GM12878 (cell line): ENCODE measurements around the gene LIX1L. TPM values are rescaled to one million over a fixed set of nuclear protein-coding genes. Genes with fewer than 3 reads are reported as not detected.
A peak's percentile ranks its signal among the peaks of the same experiment; 100 is the strongest.
"Not testable (repeated sequence)": the region's sequence is repeated elsewhere in the genome, so short reads cannot be mapped to it uniquely, and the experiment has no call there.

Source experiments
- ATAC-seq: fragments of 200-7000 bp; cut with Tn5 transposase; 3 replicates; pipeline ENCODE4 v1.9.1; 2020; ENCODE audit warnings: mild to moderate bottlenecking, moderate library complexity
- BruUV-seq: library from RNA; stranded (reverse); fragments of 400-500 nt; replicated peaks from 2 replicates; lab custom pipeline; 2021; lab: Mats Ljungman, UMichigan
- CTCF ChIA-PET: fragments of 300-600 bp; sonication (Branson Sonifier 250); formaldehyde crosslinking; extraction: SDS; loops from one replicate; lab custom pipeline; 2021; ENCODE audit warnings: inconsistent platforms; lab: Yijun Ruan, JAX
- POLR2A ChIA-PET: fragments of 350-600 bp; formaldehyde crosslinking; extraction: SDS; loops from one replicate; lab custom pipeline; 2021; ENCODE audit warnings: inconsistent platforms; lab: Charles Lee
- RAD21 ChIA-PET: fragments of 300-600 bp; sonication (Branson Sonifier 250); formaldehyde crosslinking; loops from one replicate; lab custom pipeline; 2023; ENCODE audit warnings: antibody characterized with exemption; ENCODE audit not compliant: unreplicated experiment; lab: Charles Lee
- SMC1A ChIA-PET: fragments of 300-600 bp; sonication (Branson Sonifier 250); formaldehyde crosslinking; loops from one replicate; lab custom pipeline; 2023; ENCODE audit not compliant: unreplicated experiment, uncharacterized antibody; lab: Charles Lee
- DNase-seq: peaks from one replicate; pipeline ENCODE4 v3.0.0-alpha.2; 2011; ENCODE audit warnings: low read depth, low spot score
- FAIRE-seq: peaks from 3 replicates; lab custom pipeline; 2011; peaks lifted over from hg19 to GRCh38; lab: Jason Lieb, UNC
- H2AFZ ChIP-seq: 2 replicates; pipeline ENCODE4 v1.6.0; 2011; ENCODE audit warnings: low read depth, low read length, control low read depth; ENCODE audit not compliant: control insufficient read depth
- H3K27ac ChIP-seq: 2 replicates; pipeline ENCODE4 v1.5.1; 2011; ENCODE audit warnings: control low read depth; ENCODE audit not compliant: control insufficient read depth, insufficient read depth
- H3K27me3 ChIP-seq, 2 experiments: replicated peaks in 1 of 2; 2 replicates each; pipeline versions ENCODE4 v1.6.0 to v1.6.1; 2011; ENCODE audit warnings: low read length in 1 of 2; ENCODE audit not compliant: control insufficient read depth in 2 of 2, insufficient read depth in 2 of 2
- H3K36me3 ChIP-seq, 2 experiments: 2 replicates each; pipeline ENCODE4 v1.5.1; 2011; ENCODE audit warnings: low read length in 1 of 2; ENCODE audit not compliant: control insufficient read depth in 2 of 2, insufficient read depth in 2 of 2
- H3K4me1 ChIP-seq: 2 replicates; pipeline ENCODE4 v1.6.1; 2011; ENCODE audit warnings: mild to moderate bottlenecking, low read length, moderate library complexity, mixed read lengths; ENCODE audit not compliant: control insufficient read depth, insufficient read depth
- H3K4me2 ChIP-seq: 2 replicates; pipeline ENCODE4 v1.6.0; 2011; ENCODE audit warnings: control low read depth; ENCODE audit not compliant: control insufficient read depth, insufficient read depth
- H3K4me3 ChIP-seq: fragments of 200-600 bp; sonication (generic); 2 replicates; pipeline ENCODE4 v1.5.1; 2016
- H3K79me2 ChIP-seq: 2 replicates; pipeline ENCODE4 v1.6.0; 2011; ENCODE audit warnings: low read length; ENCODE audit not compliant: control insufficient read depth, insufficient read depth
- H3K9ac ChIP-seq: 2 replicates; pipeline ENCODE4 v1.8.0; 2011; ENCODE audit warnings: low read length, control low read depth, mixed read lengths; ENCODE audit not compliant: control insufficient read depth, insufficient read depth
- H3K9me3 ChIP-seq: replicated peaks from 3 replicates; pipeline ENCODE4 v1.5.1; 2011; ENCODE audit warnings: mild to moderate bottlenecking, low read length; ENCODE audit not compliant: control insufficient read depth, insufficient read depth
- H4K20me1 ChIP-seq: 2 replicates; pipeline ENCODE4 v1.6.0; 2011; ENCODE audit not compliant: control insufficient read depth, insufficient read depth
- BHLHE40 ChIP-seq, 2 experiments: fragments of 450-650 bp in 1 of 2; IDR thresholded peaks; 2 replicates each; pipeline ENCODE4 v1.6.1; 2011 to 2017; ENCODE audit warnings: low read depth in 2 of 2, borderline replicate concordance in 1 of 2, improper control_type of control experiment in 1 of 2, low read length in 1 of 2, mild to moderate bottlenecking in 1 of 2
- BMI1 ChIP-seq: fragments of 450-650 bp; IDR thresholded peaks from 2 replicates; pipeline ENCODE4 v1.6.1; 2016; ENCODE audit warnings: mild to moderate bottlenecking, moderate library complexity, borderline replicate concordance
- CBFB ChIP-seq: IDR thresholded peaks from 2 replicates; pipeline ENCODE4 v1.6.1; 2016; ENCODE audit warnings: antibody characterized with exemption, low read depth
- DPF2 ChIP-seq: fragments of 450-650 bp; IDR thresholded peaks from 2 replicates; pipeline ENCODE4 v1.6.1; 2017; ENCODE audit warnings: mild to moderate bottlenecking
- EED ChIP-seq: sonication (generic); IDR thresholded peaks from 2 replicates; pipeline ENCODE4 v1.6.1; 2016; ENCODE audit warnings: antibody characterized with exemption, low read depth
- IKZF1 ChIP-seq: fragments of 450-650 bp; conservative IDR thresholded peaks from 2 replicates; pipeline ENCODE4 v1.6.1; 2017; ENCODE audit warnings: antibody characterized with exemption, mild to moderate bottlenecking
- MEF2B ChIP-seq: fragments of 450-650 bp; IDR thresholded peaks from 2 replicates; pipeline ENCODE4 v1.6.1; 2018; ENCODE audit warnings: mild to moderate bottlenecking, moderate library complexity; ENCODE audit not compliant: partially characterized antibody, poor library complexity, severe bottlenecking
- MTA2 ChIP-seq: fragments of 450-650 bp; IDR thresholded peaks from 2 replicates; pipeline ENCODE4 v1.6.1; 2016; ENCODE audit warnings: low read depth, mild to moderate bottlenecking, moderate library complexity
- NBN ChIP-seq: fragments of 450-650 bp; IDR thresholded peaks from 2 replicates; pipeline ENCODE4 v1.6.1; 2016
- NR2F1 ChIP-seq: fragments of 450-650 bp; conservative IDR thresholded peaks from 2 replicates; pipeline ENCODE4 v1.6.1; 2017; ENCODE audit warnings: mild to moderate bottlenecking
- RUNX3 ChIP-seq: IDR thresholded peaks from 2 replicates; pipeline ENCODE4 v1.6.1; 2012; ENCODE audit warnings: low read length, inconsistent platforms
- SPI1 ChIP-seq: IDR thresholded peaks from 2 replicates; pipeline ENCODE4 v1.6.1; 2011; ENCODE audit warnings: low read depth, mild to moderate bottlenecking, low read length, moderate library complexity, borderline replicate concordance; ENCODE audit not compliant: insufficient read depth
- WGBS: methylation state at CpG from one replicate; pipeline ENCODE4 v1.1.6; 2016; ENCODE audit warnings: low lambda C conversion rate; ENCODE audit not compliant: insufficient replicate concordance, insufficient coverage; ENCODE audit errors: missing lambda C conversion rate; 5-methylcytosine and 5-hydroxymethylcytosine counted together
- in situ Hi-C: fragments of 300-500 bp; cut with MboI; formaldehyde crosslinking; loops from 9 replicates; pipeline ENCODE4 v1.14.3; 2018; ENCODE audit warnings: mixed read lengths
- intact Hi-C: fragments of 100-400 bp; cut with micrococcal nuclease; formaldehyde crosslinking; loops from one replicate; pipeline ENCODE4 v1.14.2; 2022; ENCODE audit not compliant: unreplicated experiment
- polyA plus RNA-seq, 11 experiments: library from polyadenylated mRNA; depleted of rRNA in 4 of 11; unstranded in 6 of 11; stranded (reverse) in 5 of 11; fragments of >200 nt; fragmentation: Nextera tagmentation in 4 of 11; fragmentation: Illumina TruSeq in 1 of 11; extraction: Ambion mirVana in 4 of 11; extraction: Trizol in 1 of 11; gene quantifications; 1 replicate in 1 of 11; 2 replicates in 10 of 11; pipeline versions ENCODE4 v1.2.1 to v1.2.3, GENCODE V29; 2011 to 2016; ENCODE audit warnings: inconsistent platforms in 2 of 11, missing spikeins in 2 of 11, low read depth in 1 of 11
- total RNA-seq, 4 experiments: library from RNA; depleted of rRNA in 3 of 4; stranded (reverse); fragments of >200 nt in 3 of 4; fragmentation: Illumina TruSeq in 1 of 4; extraction: Trizol in 1 of 4; gene quantifications; 2 replicates each; pipeline versions ENCODE4 v1.2.1 to v1.2.3, GENCODE V29; 2013 to 2021
- TF ChIP-seq, protein P1 (sequence below): fragments of 450-650 bp; IDR thresholded peaks from 2 replicates; pipeline ENCODE4 v1.6.1; 2017; ENCODE audit warnings: mild to moderate bottlenecking, moderate library complexity
- TF ChIP-seq, protein P2 (sequence below): IDR thresholded peaks from 2 replicates; pipeline ENCODE4 v1.6.1; 2012; ENCODE audit warnings: low read depth, low read length, improper control_type of control experiment
- TF ChIP-seq, protein P3 (sequence below): fragments of 450-650 bp; IDR thresholded peaks from 2 replicates; pipeline ENCODE4 v1.6.1; 2017; ENCODE audit warnings: mild to moderate bottlenecking, low read depth, inconsistent platforms; ENCODE audit not compliant: poor library complexity, severe bottlenecking
- TF ChIP-seq, protein P4 (sequence below): fragments of 450-650 bp; IDR thresholded peaks from 2 replicates; pipeline ENCODE4 v1.6.1; 2017; ENCODE audit warnings: low read depth, mild to moderate bottlenecking, moderate library complexity

The LIX1L gene
- total and polyA plus RNA-seq, 10 of the 15 experiments (the other 5 are each of a cell fraction or from before 2014, with no cell fraction given): 5.5 to 48.2 (median 15.3) TPM

DNA sequence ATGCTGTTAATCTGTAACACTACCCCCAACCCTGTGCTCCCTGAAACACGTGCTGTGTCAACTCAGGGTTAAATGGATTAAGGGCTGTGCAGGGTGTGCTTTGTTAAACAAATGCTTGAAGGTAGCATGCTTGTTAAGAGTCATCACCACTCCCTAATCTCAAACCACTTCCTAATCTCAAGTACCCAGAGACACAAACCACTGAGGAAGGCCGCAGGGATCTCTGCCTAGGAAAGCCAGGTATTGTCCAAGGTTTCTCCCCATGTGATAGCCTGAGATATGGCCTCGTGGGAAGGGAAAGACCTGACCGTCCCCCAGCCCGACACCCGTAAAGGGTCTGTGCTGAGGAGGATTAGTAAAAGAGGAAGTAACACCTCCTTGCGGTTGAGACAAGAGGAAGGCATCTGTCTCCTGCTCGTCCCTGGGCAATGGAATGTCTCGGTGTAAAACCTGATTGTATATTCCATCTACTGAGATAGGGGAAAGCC lies 25.3 kb downstream of the LIX1L start:
- H3K27me3 ChIP-seq, H3K79me2 ChIP-seq, H3K9me3 ChIP-seq, in situ Hi-C loops, H3K4me1 ChIP-seq, intact Hi-C loops, BruUV-seq, H3K36me3 ChIP-seq, DNase-seq, H4K20me1 ChIP-seq, H3K9ac ChIP-seq, FAIRE-seq, RAD21 ChIA-PET, H3K4me3 ChIP-seq: not testable (repeated sequence)
- Histone ChIP-seq H2AFZ (peak overlapping the region; percentile 3), H3K4me2 (peak overlapping the region; percentile 33; the same call in 1 of the 2 replicates), H3K27ac (peak overlapping the region; percentile 63)
- ATAC-seq: peak; percentile 42
- CTCF ChIA-PET: interaction anchor here (1.2 kb wide), 3 partner anchors 24 to 49 kb away, joined by 3 to 7 read pairs (median 5); partner anchors contain the start of gene LIX1L
- WGBS: 0% methylated on average over 9 of the region's 9 CpGs
- SMC1A ChIA-PET: interaction anchor here (1.2 to 1.8 kb wide), 2 partner anchors 25 to 47 kb away, joined by 6 to 12 read pairs; partner anchors contain the start of gene LIX1L
- POLR2A ChIA-PET: interaction anchor here (1.1 to 2.5 kb wide), 5 partner anchors 8 to 31 kb away, joined by 3 to 11 read pairs (median 7); partner anchors contain the start of genes ANKRD34A, LIX1L and POLR3GL
- TF ChIP-seq NR2F1 (peak; percentile 44; the same call in 1 of the 2 replicates), BMI1 (peak; percentile 5; the same call in 1 of the 2 replicates), IKZF1 (peak; percentile 87), RUNX3 (peak; percentile 74), SPI1 (peak; percentile 46; the same call in 1 of the 2 replicates), MTA2 (peak; percentile 65; the same call in 1 of the 2 replicates), EED (peak; percentile 91), MEF2B (peak; percentile 46), NBN (peak; percentile 76), CBFB (peak; percentile 33; the same call in 1 of the 2 replicates), DPF2 (peak; percentile 87), BHLHE40 (IDR thresholded peaks at IDR 0.05; ENCODE audit: borderline replicate concordance in 1 of 2, low read depth in 2 of 2, low read length in 1 of 2) (peak; percentile 75 to 85)
- TF ChIP-seq, protein P1, sequence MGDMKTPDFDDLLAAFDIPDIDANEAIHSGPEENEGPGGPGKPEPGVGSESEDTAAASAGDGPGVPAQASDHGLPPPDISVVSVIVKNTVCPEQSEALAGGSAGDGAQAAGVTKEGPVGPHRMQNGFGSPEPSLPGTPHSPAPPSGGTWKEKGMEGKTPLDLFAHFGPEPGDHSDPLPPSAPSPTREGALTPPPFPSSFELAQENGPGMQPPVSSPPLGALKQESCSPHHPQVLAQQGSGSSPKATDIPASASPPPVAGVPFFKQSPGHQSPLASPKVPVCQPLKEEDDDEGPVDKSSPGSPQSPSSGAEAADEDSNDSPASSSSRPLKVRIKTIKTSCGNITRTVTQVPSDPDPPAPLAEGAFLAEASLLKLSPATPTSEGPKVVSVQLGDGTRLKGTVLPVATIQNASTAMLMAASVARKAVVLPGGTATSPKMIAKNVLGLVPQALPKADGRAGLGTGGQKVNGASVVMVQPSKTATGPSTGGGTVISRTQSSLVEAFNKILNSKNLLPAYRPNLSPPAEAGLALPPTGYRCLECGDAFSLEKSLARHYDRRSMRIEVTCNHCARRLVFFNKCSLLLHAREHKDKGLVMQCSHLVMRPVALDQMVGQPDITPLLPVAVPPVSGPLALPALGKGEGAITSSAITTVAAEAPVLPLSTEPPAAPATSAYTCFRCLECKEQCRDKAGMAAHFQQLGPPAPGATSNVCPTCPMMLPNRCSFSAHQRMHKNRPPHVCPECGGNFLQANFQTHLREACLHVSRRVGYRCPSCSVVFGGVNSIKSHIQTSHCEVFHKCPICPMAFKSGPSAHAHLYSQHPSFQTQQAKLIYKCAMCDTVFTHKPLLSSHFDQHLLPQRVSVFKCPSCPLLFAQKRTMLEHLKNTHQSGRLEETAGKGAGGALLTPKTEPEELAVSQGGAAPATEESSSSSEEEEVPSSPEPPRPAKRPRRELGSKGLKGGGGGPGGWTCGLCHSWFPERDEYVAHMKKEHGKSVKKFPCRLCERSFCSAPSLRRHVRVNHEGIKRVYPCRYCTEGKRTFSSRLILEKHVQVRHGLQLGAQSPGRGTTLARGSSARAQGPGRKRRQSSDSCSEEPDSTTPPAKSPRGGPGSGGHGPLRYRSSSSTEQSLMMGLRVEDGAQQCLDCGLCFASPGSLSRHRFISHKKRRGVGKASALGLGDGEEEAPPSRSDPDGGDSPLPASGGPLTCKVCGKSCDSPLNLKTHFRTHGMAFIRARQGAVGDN: peak; percentile 97
- TF ChIP-seq, protein P2, sequence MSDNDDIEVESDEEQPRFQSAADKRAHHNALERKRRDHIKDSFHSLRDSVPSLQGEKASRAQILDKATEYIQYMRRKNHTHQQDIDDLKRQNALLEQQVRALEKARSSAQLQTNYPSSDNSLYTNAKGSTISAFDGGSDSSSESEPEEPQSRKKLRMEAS: 0 out of 2 replicates have a peak, but pooled peaks have one; percentile 23
- TF ChIP-seq, protein P3, sequence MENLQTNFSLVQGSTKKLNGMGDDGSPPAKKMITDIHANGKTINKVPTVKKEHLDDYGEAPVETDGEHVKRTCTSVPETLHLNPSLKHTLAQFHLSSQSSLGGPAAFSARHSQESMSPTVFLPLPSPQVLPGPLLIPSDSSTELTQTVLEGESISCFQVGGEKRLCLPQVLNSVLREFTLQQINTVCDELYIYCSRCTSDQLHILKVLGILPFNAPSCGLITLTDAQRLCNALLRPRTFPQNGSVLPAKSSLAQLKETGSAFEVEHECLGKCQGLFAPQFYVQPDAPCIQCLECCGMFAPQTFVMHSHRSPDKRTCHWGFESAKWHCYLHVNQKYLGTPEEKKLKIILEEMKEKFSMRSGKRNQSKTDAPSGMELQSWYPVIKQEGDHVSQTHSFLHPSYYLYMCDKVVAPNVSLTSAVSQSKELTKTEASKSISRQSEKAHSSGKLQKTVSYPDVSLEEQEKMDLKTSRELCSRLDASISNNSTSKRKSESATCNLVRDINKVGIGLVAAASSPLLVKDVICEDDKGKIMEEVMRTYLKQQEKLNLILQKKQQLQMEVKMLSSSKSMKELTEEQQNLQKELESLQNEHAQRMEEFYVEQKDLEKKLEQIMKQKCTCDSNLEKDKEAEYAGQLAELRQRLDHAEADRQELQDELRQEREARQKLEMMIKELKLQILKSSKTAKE: peak; percentile 66
- TF ChIP-seq, protein P4, sequence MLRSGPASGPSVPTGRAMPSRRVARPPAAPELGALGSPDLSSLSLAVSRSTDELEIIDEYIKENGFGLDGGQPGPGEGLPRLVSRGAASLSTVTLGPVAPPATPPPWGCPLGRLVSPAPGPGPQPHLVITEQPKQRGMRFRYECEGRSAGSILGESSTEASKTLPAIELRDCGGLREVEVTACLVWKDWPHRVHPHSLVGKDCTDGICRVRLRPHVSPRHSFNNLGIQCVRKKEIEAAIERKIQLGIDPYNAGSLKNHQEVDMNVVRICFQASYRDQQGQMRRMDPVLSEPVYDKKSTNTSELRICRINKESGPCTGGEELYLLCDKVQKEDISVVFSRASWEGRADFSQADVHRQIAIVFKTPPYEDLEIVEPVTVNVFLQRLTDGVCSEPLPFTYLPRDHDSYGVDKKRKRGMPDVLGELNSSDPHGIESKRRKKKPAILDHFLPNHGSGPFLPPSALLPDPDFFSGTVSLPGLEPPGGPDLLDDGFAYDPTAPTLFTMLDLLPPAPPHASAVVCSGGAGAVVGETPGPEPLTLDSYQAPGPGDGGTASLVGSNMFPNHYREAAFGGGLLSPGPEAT: peak; percentile 94
